ENCODE data around the gene MUC6.

DNA sequence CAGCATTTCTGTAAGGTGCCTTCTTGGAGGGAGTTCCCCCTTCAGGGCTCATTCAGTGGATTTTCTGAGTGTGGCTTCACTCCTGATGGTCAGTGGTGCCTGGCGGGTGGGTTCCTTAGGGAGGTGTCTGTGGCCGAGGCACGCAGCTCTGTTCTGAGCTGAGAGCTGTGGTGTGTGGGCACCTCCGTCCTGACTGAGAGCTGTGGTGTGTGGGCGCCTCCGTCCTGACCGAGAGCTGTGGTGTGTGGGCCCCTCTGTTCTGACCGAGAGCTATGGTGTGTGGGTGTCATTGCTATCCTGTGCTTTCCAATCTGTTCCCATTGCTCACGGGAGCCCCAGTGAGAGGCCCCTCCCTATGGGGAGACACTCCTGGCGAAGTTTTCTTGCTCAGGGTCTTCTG, 39.8 kb downstream of the MUC6 start:
- TF ChIP-seq EZH2 (IDR thresholded peaks at IDR 0.05; ENCODE audit: insufficient read depth, poor library complexity, severe bottlenecking) (no peak), EZH2phosphoT487 (IDR thresholded peaks at IDR 0.05; ENCODE audit: insufficient read depth, low read depth) (no peak)

All from GM23248 (cell line).